ENCODE data around the gene STOML1. TPM values are rescaled to one million over a fixed set of nuclear protein-coding genes. Genes with fewer than 3 reads are reported as not detected.
A peak's percentile ranks its signal among the peaks of the same experiment; 100 is the strongest.
"Not testable (repeated sequence)": the region's sequence is repeated elsewhere in the genome, so short reads cannot be mapped to it uniquely, and the experiment has no call there.

STOML1 gene
- total RNA-seq, 4 donors from 2014 or later, result 16.6 to 29.1 (median 21.5) TPM

DNA sequence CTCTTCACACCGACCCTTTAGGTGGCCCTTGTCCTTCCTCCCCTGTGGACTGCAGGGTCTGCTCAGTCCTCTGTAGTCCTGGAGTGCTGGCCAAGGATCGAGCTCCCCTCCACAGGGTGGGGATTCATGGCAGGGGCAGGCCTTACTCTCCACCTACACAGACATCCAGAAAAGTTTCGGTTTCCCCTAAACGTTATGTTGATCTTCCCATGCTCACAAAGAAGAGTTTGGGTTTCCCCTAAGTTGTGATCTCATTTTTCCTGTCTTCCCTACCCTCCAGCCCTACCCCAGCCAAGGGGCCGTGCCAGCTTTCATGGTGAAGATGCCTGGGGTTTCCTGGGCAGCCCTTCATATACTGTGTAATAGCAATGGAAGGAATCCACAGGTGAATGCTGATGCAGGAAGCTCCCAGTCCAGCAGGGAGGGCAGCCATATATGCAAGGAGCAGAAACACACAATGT is 10.3 kb downstream of the STOML1 start:
- Histone ChIP-seq H3K36me3 (peaks cover 0 to 25% (median 0%) of the 10 kb centered on the region in 3 donors), H3K9me3 (no peaks in the 10 kb centered on the region), H3K27ac (peak overlapping the region; percentile 78 to 92 (median 86)), H3K4me3 (no peak overlapping the region), H3K4me1 (peaks cover 6 to 73% (median 48%) of the 10 kb centered on the region in 4 donors), H3K27me3 (no peaks in the 10 kb centered on the region)
- WGBS, 2 donors, result 10 to 14% methylated on average over 5 of the region's 5 CpGs
- TF ChIP-seq CTCF (IDR thresholded peaks at IDR 0.05) (no peak), POLR2A (IDR thresholded peaks at IDR 0.05) (no peak), EP300 (IDR thresholded peaks at IDR 0.05) (no peak)
- no peak for DNase-seq (ENCODE audit: low spot score in 2 of 2)

GRCh38 chr15:73979636-73980035 is 12.5 kb downstream of the STOML1 start:
- Histone ChIP-seq H3K27ac (peak overlapping the region in 1 of 4 donors; percentile 14), H3K36me3 (peaks cover 0 to 12% (median 0%) of the 10 kb centered on the region in 3 donors), H3K27me3 (no peaks in the 10 kb centered on the region), H3K4me1 (peaks cover 6 to 61% (median 41%) of the 10 kb centered on the region in 4 donors), H3K4me3 (no peak overlapping the region), H3K9me3 (no peaks in the 10 kb centered on the region)
- DNase-seq (ENCODE audit: low spot score in 2 of 2), result no peak
- TF ChIP-seq EP300 (IDR thresholded peaks at IDR 0.05) (no peak), POLR2A (IDR thresholded peaks at IDR 0.05) (no peak), CTCF (IDR thresholded peaks at IDR 0.05) (no peak)
- 96 to 100% methylated on average over 1 of the region's 1 CpG for WGBS, 2 donors

DNA sequence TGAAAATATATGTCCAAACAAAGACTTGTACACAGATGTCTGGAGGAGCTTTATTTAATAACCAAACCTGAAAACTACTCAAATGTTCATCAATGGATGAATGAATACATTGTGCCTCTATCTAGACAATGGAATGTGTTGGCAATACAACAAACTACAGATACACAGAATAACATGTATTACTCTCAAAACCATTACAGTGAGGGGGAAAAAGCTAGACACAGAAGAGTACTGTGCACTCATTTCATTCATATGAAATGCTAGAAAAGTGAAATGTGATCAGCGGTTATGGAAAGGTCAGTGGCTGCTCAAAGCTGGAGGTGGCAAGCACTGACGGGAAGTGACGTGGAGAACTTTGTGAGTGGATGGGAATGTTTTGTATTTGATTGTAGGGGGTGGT is 13.2 kb downstream of the STOML1 start:
- no peaks in the 10 kb centered on the region for H3K27me3 ChIP-seq
- no peak for DNase-seq (ENCODE audit: low spot score in 2 of 2)
- peak overlapping the region in 2 of 4 donors; percentile 14 to 26 for H3K27ac ChIP-seq
- H3K9me3 ChIP-seq, result no peaks in the 10 kb centered on the region
- peaks cover 0 to 5% (median 0%) of the 10 kb centered on the region in 3 donors for H3K36me3 ChIP-seq
- no peak overlapping the region for H3K4me3 ChIP-seq
- peaks cover 0 to 54% (median 34%) of the 10 kb centered on the region in 4 donors for H3K4me1 ChIP-seq
- no peak for TF ChIP-seq CTCF (IDR thresholded peaks at IDR 0.05)
- TF ChIP-seq EP300 (IDR thresholded peaks at IDR 0.05), result no peak
- no peak for TF ChIP-seq POLR2A (IDR thresholded peaks at IDR 0.05)
- 50 to 53% methylated on average over 3 of the region's 3 CpGs for WGBS, 2 donors

GRCh38 chr15:73975440-73976125 is 16.5 kb downstream of the STOML1 start:
- not testable (repeated sequence) for DNase-seq (ENCODE audit: low spot score in 2 of 2); H3K27ac ChIP-seq; H3K4me3 ChIP-seq; H3K9me3 ChIP-seq; H3K27me3 ChIP-seq; H3K36me3 ChIP-seq
- peaks cover 0 to 32% (median 9%) of the 10 kb centered on the region in 4 donors for H3K4me1 ChIP-seq
- WGBS, 2 donors, result 45 to 52% methylated on average over 18 of the region's 18 CpGs

DNA sequence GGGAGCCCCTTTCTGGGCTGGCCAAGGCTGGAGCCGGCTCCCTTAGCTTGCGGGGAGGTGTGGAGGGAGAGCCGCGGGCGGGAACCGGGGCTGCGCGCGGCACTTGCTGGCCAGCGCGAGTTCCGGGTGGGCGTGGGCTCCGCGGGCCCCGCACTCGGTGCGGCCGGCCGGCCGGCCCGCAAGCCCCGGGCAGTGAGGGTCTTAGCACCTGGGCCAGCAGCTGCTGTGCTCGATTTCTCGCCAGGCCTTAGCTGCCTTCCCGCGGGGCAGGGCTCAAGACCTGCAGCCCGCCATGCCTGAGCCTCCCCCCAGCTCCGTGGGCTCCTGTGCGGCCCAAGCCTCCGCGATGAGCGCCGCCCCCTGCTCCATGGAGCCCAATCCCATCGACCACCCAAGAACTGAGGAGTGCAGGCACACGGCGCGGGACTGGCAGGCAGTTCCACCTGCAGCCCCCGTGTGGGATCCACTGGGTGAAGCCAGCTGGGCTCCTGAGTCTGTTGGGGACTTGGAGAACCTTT is 18.4 kb downstream of the STOML1 start:
- WGBS, 2 donors, result 86 to 91% methylated on average over 28 to 29 of the region's 39 CpGs

DNA sequence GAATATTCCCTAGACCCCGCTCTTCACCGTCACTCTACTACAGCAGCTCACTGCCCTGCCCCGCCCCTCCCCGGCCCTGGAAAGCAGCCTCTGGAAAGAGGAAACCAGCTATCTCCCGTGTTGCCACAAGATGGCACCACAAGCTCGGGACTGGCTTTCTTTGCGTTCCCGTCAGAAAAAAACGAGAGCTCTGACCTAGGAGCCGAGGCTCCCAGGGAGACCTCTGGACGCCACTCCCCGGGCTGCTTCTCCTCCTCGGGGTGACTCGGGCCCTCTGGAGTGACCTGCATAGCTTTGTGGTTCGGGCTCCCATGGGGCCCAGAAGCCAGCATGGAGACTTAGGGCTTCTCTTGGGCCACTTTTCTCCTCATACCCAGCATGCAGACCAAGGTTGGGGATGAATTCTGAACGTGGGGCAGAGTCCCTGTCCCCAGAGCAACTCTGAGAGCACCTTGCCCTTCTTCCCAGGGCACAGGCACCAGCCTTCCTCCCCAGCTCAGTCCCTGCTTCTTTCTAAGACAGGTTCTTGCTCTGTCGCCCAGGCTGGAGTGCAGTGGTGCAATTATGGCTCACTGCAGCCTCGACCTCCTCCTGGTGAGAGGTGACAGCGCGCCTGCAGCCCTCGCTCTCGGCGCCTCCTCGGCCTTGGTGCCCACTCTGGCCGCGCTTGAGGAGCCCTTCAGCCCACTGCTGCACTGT is 19.0 kb downstream of the STOML1 start:
- H3K4me1 ChIP-seq, result peaks cover 0 to 20% (median 4%) of the 10 kb centered on the region in 4 donors
- no peaks in the 10 kb centered on the region for H3K36me3 ChIP-seq
- TF ChIP-seq CTCF (IDR thresholded peaks at IDR 0.05) (peak; percentile 82 to 95 (median 90)), EP300 (IDR thresholded peaks at IDR 0.05) (no peak), POLR2A (IDR thresholded peaks at IDR 0.05) (no peak)
- H3K27me3 ChIP-seq, result no peaks in the 10 kb centered on the region
- DNase-seq (ENCODE audit: low spot score in 2 of 2), result peak; percentile 79 to 90
- no peaks in the 10 kb centered on the region for H3K9me3 ChIP-seq
- H3K4me3 ChIP-seq, result peak overlapping the region in 1 of 4 donors; percentile 9
- H3K27ac ChIP-seq, result peak overlapping the region in 1 of 4 donors; percentile 57
- 6 to 27% methylated on average over 17 to 23 of the region's 26 CpGs for WGBS, 2 donors

More for the DNA sequence above, 18.4 kb downstream of the STOML1 start:
- DNase-seq (ENCODE audit: low spot score in 2 of 2); H3K27ac ChIP-seq; H3K36me3 ChIP-seq; H3K9me3 ChIP-seq; H3K4me3 ChIP-seq; H3K27me3 ChIP-seq: not testable (repeated sequence)
- H3K4me1 ChIP-seq, result peaks cover 0 to 20% (median 4%) of the 10 kb centered on the region in 4 donors
